GM21529 (cell line): Measurements from ENCODE around the gene ATOH1.

ENCODE experiments used
- ATAC-seq: cut with Tn5 transposase; IDR thresholded peaks from one replicate; pipeline ENCODE4 v1.9.1; 2021; ENCODE audit not compliant: unreplicated experiment

The ATOH1 gene, protein sequence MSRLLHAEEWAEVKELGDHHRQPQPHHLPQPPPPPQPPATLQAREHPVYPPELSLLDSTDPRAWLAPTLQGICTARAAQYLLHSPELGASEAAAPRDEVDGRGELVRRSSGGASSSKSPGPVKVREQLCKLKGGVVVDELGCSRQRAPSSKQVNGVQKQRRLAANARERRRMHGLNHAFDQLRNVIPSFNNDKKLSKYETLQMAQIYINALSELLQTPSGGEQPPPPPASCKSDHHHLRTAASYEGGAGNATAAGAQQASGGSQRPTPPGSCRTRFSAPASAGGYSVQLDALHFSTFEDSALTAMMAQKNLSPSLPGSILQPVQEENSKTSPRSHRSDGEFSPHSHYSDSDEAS

GRCh38 chr4:93828332-93828994, at the start of gene ATOH1:
ATOH1 (plus strand) TSS chr4:93828753; CDS start chr4:93828927, 174 bp downstream.
- ATAC-seq = no peak

DNA sequence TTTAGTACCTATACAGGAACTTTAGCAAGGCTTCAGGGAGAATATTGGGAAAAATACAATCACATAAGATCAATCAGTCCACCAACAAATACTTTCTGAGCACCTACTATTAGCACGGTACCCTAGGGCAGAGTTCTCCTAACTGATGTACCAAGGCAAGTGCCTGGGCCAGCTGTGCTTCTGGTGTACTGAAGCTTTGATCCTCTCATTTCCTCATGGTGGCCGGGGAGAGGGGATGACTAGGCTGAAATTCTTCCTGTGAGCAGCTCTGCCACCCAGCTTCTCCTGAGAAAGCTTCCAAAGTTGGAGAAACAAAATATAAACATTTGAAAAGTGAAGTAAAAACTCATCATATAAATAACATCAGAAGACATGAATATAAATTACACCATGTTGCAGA, 49.3 kb upstream of the ATOH1 start:
- no peak for ATAC-seq

DNA sequence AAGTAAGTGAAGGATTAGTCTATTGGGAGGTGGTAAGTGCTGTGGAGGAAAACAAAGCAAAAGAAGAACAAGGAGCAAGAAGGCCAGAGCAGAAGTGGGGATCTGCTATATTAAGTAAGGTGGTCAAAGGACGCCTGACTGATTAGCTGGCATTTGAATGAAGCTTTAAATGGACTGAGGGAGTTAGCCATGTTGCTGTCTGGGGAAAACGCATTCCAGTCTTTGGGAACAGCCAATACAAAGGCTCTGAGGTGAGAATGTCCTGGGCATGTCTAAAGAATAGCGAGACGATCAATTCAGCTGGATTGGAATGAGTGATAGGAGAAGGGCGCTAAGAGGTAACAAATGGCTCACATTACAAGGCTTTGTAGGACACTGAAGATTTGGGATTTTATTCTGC, 48.5 kb upstream of the ATOH1 start:
- ATAC-seq = no peak

DNA sequence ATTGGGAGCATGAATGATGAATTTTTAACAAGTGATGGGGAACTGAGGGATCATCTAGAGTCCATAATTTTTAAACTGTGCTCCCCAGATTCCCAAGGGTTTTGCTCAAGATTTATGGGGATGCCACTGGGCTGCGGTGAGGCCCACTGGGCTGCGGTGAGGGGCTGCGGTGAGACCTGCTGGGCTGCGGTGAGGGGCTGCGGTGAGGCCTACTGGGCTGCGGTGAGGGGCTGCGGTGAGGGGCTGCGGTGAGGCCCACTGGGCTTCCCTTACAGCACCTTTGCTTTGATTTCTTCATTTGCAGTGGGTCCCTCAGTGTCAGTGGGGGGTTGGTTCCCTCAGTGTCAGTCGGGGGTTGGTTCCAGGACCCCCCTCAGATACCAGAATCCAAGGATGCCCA, 47.4 kb upstream of the ATOH1 start:
- no peak for ATAC-seq

- ATAC-seq = no peak
Measured at GRCh38 chr4:93786149-93786548, 42.4 kb upstream of the ATOH1 start.

DNA sequence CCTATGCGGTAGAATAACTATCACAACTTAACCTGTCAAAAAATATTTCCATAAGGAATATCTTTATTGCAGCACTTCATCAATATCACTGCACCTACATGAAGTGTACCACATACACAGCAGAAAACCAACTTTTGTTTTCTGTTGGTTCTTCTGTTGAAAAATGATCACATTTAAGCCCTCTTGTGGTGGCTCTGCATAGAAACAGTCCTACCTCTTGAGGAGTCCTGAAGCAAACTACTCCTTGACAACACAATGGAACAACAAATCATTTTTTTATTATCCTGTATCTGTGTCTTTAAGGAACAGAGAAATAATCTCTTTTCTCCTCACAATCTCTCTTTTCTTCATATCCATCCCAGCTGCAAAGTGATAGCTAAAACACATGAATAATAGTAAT, 39.8 kb upstream of the ATOH1 start:
- ATAC-seq = no peak

GRCh38 chr4:93791570-93792195, 36.9 kb upstream of the ATOH1 start:
- peak; percentile 88 for ATAC-seq

DNA sequence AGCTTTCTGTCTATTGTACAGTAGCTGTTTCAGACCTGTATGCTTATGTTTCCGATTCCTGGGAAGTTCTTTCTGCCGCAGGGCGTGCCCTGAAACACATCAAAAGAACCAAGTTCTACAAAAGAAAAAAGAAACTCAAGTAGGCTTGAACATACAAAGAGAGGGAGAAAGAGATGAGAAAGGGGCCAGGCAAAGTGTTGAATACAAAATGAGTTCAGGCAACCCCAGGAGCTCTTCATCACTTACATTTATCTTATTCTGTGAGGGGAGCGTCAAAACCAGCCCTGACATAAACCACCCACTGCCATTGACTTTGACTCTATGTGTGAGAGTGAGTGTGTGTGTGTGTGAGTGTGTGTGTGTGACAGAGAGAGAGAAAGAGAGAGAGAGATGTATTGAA, 26.5 kb upstream of the ATOH1 start:
- no peak for ATAC-seq

DNA sequence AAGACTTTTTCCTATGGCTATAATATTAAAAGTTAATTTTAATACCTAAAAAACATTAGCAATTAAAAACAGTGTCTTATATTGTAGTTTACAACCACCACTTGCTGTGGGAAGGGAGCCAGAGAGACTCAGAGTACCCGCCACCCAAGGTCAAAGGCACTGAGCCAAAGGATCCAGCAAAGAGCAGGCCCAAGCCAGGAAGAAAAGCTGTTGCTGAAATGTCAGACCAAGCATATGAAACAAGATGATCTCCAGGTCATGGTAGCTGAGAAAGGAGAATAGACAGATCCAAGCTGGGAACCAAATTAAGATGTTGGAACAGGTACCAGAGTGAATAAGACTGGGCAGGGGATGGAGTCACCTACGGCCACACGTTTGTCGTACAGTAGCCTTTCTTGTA, 18.8 kb upstream of the ATOH1 start:
- no peak for ATAC-seq

- no peak for ATAC-seq
Measured at GRCh38 chr4:93810340-93810992, 18.1 kb upstream of the ATOH1 start.

- ATAC-seq = no peak
Measured at GRCh38 chr4:93813092-93813491, 15.5 kb upstream of the ATOH1 start.

DNA sequence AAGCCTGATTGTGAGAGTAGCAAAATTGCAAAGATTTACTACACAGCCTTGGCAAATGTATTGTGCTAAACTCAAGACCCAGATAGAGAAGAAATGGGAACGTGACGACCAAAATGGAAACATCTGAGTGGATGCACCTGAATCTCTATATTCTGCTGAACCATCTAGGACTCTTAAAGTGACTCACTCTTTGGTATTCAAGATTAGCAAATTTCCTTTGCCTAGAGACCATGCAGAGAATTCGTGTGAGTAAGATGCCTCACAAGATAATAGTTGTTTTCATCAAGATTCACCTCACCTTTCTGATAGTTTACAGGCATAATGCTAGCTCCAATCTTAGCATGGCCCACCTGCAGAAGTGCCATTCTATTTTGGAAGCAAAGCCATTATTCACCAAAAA, 14.4 kb upstream of the ATOH1 start:
- ATAC-seq = no peak

GRCh38 chr4:93814722-93815121, 13.8 kb upstream of the ATOH1 start:
- ATAC-seq = no peak

DNA sequence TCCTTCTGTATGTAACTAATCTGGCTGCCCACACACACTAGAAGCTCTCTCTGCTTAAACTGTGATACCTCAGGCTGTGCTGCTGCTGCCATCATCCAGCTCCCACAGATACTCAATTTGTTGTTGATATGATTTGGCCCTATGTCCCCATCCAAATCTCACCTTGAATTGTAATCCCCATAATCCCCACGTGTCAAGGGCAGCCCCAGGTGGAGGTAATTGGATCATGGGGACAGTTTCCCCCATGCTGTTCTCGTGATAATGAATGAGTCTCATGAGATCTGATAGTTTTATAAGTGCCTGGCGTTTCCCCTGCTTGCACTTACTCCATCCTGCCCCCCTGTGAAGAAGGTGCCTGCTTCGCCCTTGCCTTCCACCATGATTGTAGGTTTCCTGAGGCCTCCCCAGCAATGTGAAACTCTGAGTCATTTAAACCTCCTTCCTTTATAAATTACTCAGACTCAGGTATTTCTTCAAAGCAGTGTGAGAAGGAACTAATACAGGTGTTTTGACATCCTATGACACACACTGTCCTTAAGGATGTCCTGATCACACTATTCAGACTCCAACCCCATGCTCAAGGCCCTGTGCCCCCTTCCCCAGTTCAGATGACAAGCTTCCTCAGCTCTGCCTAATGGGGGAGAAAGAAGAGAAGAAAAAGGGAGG, 2.9 kb upstream of the ATOH1 start:
- no peak for ATAC-seq

DNA sequence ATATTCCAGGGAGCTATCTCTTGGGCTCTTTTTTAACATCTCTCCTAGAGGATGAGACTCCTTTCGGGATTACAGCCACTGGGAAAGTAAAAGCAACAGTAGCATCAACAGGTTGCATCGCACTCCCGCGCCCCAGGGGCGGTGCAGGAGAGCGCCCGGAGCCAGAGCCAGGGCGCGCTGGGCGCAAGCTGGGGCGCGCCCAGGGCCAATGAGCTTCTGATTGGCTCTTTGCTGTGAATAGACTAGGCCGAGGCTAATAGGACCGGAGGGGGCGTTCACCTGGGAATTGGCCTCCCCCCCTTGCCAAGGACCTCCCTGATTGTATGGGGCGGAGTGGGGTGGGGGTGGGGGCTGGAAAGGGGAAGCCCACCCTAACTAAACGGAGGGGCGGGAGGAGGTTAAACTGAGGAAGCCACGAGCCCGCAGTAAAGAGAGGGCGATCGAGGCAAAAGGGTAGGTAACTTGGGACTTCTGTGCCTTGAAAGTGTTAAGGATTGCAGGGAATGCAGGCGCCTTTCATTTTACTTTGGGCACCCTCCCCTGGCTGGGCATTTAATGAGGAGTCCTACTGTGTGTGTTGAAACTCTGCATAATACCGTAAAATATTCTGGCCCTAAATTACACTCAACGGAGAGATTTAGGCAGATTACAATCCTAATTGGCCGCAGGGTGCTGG, 1.1 kb upstream of the ATOH1 start:
- no peak for ATAC-seq

DNA sequence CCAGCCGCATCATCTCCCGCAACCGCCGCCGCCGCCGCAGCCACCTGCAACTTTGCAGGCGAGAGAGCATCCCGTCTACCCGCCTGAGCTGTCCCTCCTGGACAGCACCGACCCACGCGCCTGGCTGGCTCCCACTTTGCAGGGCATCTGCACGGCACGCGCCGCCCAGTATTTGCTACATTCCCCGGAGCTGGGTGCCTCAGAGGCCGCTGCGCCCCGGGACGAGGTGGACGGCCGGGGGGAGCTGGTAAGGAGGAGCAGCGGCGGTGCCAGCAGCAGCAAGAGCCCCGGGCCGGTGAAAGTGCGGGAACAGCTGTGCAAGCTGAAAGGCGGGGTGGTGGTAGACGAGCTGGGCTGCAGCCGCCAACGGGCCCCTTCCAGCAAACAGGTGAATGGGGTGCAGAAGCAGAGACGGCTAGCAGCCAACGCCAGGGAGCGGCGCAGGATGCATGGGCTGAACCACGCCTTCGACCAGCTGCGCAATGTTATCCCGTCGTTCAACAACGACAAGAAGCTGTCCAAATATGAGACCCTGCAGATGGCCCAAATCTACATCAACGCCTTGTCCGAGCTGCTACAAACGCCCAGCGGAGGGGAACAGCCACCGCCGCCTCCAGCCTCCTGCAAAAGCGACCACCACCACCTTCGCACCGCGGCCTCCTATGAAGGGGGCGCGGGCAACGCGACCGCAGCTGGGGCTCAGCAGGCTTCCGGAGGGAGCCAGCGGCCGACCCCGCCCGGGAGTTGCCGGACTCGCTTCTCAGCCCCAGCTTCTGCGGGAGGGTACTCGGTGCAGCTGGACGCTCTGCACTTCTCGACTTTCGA, 654 bp downstream of the ATOH1 start:
- no peak for ATAC-seq

- ATAC-seq = no peak
Measured at GRCh38 chr4:93829820-93830687, 1.5 kb downstream of the ATOH1 start.

GRCh38 chr4:93831716-93832496, 3.4 kb downstream of the ATOH1 start:
- no peak for ATAC-seq
